Nephron progenitor cell (in vitro differentiated cells): ENCODE measurements around the gene CD200R1L.

ENCODE experiments used
- DNase-seq: peaks from one replicate; pipeline ENCODE4 v3.0.0; 2021
- H3K27ac Mint-ChIP-seq: 2 replicates; pipeline ENCODE4 v1.8.0; 2021; ENCODE audit warnings: mild to moderate bottlenecking, moderate library complexity, mixed read lengths
- H3K27me3 Mint-ChIP-seq: 2 replicates; pipeline ENCODE4 v1.8.0; 2021; ENCODE audit warnings: mild to moderate bottlenecking, low read depth, mixed read lengths; ENCODE audit not compliant: poor library complexity
- H3K36me3 Mint-ChIP-seq: 2 replicates; pipeline ENCODE4 v1.8.0; 2021; ENCODE audit warnings: low read depth, mixed read lengths
- H3K4me1 Mint-ChIP-seq: 2 replicates; pipeline ENCODE4 v1.8.0; 2021; ENCODE audit warnings: mixed read lengths
- H3K4me3 Mint-ChIP-seq: 2 replicates; pipeline ENCODE4 v1.8.0; 2021; ENCODE audit warnings: mild to moderate bottlenecking, moderate library complexity, mixed read lengths
- H3K9me3 Mint-ChIP-seq: 2 replicates; pipeline ENCODE4 v1.8.0; 2021; ENCODE audit warnings: mild to moderate bottlenecking, moderate library complexity, mixed read lengths
- TF ChIP-seq, protein P1 (sequence below): fragments of 200-600 bp; sonication (generic); IDR thresholded peaks from 2 replicates; pipeline ENCODE4 v1.5.0; 2021; ENCODE audit warnings: antibody characterized with exemption

CD200R1L gene

DNA sequence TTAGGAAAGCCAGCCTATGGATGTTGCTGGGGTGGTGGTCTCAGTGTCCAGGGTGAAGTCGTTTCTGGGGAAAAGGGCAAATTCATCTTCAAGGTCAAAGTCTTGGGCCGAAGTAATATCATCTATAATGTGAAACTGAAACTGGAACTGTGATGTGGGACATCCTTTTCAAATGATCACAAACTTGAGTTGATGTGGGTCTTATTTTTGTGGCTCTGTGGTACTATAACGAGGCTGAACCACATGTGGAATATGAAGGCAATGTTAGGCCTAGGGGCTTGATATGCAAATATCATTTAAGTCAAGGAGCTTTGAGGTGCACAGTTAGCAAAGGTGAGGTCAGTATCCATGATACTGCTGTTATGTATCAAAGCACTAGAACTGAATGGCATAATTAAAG, 1.5 kb upstream of the CD200R1L start:
- Mint-ChIP-seq H3K9me3 (peaks cover 38% of the 10 kb centered on the region), H3K36me3 (peaks cover 3% of the 10 kb centered on the region), H3K27ac (no peak overlapping the region), H3K4me1 (no peaks in the 10 kb centered on the region), H3K4me3 (no peak overlapping the region), H3K27me3 (no peaks in the 10 kb centered on the region)
- TF ChIP-seq, protein P1, sequence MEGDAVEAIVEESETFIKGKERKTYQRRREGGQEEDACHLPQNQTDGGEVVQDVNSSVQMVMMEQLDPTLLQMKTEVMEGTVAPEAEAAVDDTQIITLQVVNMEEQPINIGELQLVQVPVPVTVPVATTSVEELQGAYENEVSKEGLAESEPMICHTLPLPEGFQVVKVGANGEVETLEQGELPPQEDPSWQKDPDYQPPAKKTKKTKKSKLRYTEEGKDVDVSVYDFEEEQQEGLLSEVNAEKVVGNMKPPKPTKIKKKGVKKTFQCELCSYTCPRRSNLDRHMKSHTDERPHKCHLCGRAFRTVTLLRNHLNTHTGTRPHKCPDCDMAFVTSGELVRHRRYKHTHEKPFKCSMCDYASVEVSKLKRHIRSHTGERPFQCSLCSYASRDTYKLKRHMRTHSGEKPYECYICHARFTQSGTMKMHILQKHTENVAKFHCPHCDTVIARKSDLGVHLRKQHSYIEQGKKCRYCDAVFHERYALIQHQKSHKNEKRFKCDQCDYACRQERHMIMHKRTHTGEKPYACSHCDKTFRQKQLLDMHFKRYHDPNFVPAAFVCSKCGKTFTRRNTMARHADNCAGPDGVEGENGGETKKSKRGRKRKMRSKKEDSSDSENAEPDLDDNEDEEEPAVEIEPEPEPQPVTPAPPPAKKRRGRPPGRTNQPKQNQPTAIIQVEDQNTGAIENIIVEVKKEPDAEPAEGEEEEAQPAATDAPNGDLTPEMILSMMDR = no peak
- DNase-seq = no peak

DNA sequence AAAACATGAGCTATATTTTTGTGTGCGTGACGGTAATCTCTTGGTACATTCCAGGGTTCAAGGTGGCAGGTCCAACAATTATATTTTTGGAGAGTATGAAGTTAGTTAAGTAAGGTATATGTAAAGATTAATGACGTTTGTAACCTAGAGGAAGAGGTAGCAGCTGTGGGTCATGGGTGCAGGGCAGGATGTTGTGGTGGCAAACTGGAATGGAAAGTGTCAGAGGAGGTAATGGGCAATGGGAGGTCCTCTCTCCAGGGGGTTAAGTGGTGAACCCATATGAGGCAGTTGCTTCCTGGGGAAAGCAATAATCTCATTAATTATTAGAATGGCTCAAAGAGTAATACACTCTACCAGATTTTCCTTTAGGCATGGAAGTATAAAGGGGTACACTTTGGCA, 1.0 kb upstream of the CD200R1L start:
- TF ChIP-seq, protein P1 = no peak
- Mint-ChIP-seq H3K36me3 (peaks cover 3% of the 10 kb centered on the region), H3K4me3 (no peak overlapping the region), H3K4me1 (no peaks in the 10 kb centered on the region), H3K9me3 (peaks cover 39% of the 10 kb centered on the region), H3K27ac (no peak overlapping the region), H3K27me3 (no peaks in the 10 kb centered on the region)
- DNase-seq = no peak

DNA sequence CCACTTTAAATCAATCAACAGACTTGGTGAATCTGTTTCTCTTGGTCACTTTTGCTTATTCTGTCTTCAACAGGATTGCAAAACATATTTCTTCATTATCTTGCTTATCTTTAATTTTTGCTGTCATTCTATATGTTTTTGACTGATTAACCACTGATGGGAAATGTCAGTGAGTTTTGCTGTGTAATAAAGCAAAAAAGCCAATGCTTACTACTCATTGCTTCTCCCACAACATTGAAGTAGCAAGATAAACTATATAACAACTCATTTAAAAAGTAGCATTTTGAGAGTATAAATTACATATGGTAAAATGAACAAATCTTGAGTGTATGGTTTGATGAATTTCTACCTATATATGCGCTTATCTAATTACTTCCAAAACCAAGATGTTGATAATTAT, 892 bp downstream of the CD200R1L start:
- H3K4me3 Mint-ChIP-seq = no peak overlapping the region
- no peaks in the 10 kb centered on the region for H3K27me3 Mint-ChIP-seq
- no peaks in the 10 kb centered on the region for H3K36me3 Mint-ChIP-seq
- no peaks in the 10 kb centered on the region for H3K4me1 Mint-ChIP-seq
- DNase-seq = no peak
- no peak overlapping the region for H3K27ac Mint-ChIP-seq
- peaks cover 23% of the 10 kb centered on the region for H3K9me3 Mint-ChIP-seq
- TF ChIP-seq, protein P1 = no peak

DNA sequence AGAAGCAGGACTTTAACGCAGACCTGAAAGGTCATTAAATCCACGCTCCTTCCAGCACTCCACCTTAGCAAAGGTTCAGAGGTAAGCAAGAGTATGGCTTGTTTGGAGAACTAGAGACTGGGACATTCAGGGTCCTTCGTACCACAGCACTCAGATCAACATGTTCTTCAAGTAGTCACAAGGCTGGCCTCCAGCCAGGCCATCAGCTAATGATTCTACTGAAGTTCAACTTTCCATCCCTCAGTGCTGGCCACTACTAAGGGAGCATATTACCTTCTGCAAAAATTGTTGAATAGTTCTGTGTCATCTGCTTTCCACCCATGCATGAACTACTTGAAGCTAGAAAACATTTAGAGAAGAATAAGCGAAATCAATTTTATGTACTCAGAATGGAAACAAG, 17.6 kb downstream of the CD200R1L start:
- no peak overlapping the region for H3K27ac Mint-ChIP-seq
- H3K4me1 Mint-ChIP-seq = no peaks in the 10 kb centered on the region
- no peaks in the 10 kb centered on the region for H3K9me3 Mint-ChIP-seq
- TF ChIP-seq, protein P1 = no peak
- H3K27me3 Mint-ChIP-seq = no peaks in the 10 kb centered on the region
- no peak for DNase-seq
- no peak overlapping the region for H3K4me3 Mint-ChIP-seq
- H3K36me3 Mint-ChIP-seq = no peaks in the 10 kb centered on the region

DNA sequence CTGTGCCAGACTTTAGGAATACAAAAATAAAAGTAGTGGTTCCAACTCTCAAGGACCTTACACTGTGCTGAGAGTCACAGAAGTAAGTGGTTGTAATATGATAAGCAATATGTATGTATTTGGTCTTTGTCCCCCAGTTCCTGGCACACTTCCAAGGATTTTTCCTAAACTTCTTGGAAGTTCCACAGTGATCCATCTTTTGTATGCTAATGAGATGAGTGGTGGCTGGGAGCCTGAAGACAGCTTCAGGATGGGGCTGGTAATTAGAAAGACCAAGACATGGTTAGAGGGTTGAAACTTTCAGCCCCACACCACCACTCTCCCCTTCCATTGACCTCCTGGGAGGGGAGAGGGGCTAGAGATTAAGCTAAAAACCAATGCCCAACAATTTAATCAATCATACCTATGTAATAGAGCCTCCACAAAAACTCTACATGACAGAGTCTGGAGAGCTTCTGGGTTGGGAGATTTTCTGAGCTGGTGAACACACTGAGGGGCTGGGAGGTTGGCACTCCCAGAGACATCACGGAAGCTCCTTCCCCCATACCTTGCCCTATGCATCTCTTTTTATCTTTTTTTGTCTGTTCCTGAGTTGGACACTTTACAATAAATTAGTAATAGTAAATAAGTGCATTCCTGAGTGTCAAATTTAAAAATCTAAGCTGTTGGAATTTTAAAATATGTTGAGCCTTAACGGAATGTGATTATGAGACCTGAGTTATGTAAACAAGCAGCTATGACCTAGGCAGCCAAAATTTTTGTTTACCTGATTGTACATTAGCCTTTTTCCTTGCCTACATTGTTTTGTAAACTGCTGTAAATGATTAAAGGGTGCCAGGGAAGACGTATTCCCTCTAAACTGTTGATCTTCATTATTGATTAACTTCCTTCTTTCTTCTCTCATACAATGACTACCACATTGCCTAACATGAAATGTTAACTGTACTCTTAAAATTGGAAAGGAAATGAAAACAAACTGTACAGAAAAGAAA, 24.3 kb downstream of the CD200R1L start:
- H3K9me3 Mint-ChIP-seq = peaks cover 11% of the 10 kb centered on the region
- H3K36me3 Mint-ChIP-seq = no peaks in the 10 kb centered on the region

More for the DNA sequence above, 24.3 kb downstream of the CD200R1L start:
- no peaks in the 10 kb centered on the region for H3K27me3 Mint-ChIP-seq
- no peaks in the 10 kb centered on the region for H3K4me1 Mint-ChIP-seq
- TF ChIP-seq, protein P1 = no peak
- DNase-seq = no peak
- H3K27ac Mint-ChIP-seq = no peak overlapping the region
- no peak overlapping the region for H3K4me3 Mint-ChIP-seq
